Esophagus mucosa (tissue), 1 donor: Measurements from ENCODE around the gene HBA2. TPM values are rescaled to one million over a fixed set of nuclear protein-coding genes. Genes with fewer than 3 reads are reported as not detected.
"Not testable (repeated sequence)": the region's sequence is repeated elsewhere in the genome, so short reads cannot be mapped to it uniquely, and the experiment has no call there.

Experiments
- ATAC-seq: fragments of 200-7000 bp; cut with Tn5 transposase; one replicate; pipeline ENCODE4 v1.9.1; 2020
- total RNA-seq: library from RNA; stranded (reverse); gene quantifications from one replicate; pipeline ENCODE4 v1.2.4, GENCODE V29; 2023
- donor health status: DM: yes; HTN: yes; CAD: no.

Gene HBA2
- 8.2 TPM for total RNA-seq

DNA sequence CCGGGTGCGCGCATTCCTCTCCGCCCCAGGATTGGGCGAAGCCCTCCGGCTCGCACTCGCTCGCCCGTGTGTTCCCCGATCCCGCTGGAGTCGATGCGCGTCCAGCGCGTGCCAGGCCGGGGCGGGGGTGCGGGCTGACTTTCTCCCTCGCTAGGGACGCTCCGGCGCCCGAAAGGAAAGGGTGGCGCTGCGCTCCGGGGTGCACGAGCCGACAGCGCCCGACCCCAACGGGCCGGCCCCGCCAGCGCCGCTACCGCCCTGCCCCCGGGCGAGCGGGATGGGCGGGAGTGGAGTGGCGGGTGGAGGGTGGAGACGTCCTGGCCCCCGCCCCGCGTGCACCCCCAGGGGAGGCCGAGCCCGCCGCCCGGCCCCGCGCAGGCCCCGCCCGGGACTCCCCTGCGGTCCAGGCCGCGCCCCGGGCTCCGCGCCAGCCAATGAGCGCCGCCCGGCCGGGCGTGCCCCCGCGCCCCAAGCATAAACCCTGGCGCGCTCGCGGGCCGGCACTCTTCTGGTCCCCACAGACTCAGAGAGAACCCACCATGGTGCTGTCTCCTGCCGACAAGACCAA is at the start of gene HBA2:
Gene HBA2, plus strand, starts transcription at position 503 of the 568 bp plus-strand sequence. Its CDS starts 37 bp downstream, at position 540.
- peak; percentile 23 for ATAC-seq

- not testable (repeated sequence) for ATAC-seq
Observed at GRCh38 chr16:123558-124350, 48.9 kb upstream of the HBA2 start.

DNA sequence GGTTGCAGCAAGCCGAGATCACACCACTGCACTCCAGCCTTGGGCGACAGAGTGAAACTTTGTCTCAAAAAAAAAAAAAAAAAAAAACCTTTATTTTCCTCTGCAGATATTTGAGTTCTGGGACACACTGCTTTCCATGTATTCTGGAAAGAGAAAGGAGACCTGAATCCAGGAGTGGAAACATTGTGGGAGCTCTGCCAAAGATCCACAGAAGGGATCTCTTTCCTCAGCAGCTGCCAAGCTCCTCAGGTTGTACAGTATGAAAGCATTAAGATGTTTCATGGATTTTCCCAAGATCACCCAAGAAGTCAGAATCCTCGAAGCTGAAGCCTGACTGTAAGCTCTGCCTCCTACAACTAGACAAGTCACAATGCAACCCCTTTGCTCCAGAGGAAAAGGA is 47.7 kb upstream of the HBA2 start:
- ATAC-seq, result no peak

DNA sequence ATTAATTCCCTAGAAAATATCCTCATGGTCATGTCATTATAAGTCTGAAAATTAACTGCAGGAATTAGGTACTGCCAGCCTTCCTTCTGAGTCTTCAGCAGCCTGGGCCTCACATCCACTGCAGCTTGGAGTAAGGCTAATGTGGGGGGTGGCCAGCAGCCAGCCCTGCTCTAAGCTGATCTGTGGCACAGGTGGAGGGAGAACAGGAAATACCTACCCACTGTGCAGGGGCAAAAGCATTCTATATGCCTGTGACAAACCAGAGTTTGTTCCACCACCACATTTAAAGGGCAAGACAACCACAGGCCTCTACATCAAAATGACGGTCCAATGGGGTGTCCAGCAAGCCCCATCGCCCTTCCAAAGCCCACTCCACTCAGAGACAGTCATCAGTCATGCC is 43.6 kb upstream of the HBA2 start:
- ATAC-seq, result no peak

DNA sequence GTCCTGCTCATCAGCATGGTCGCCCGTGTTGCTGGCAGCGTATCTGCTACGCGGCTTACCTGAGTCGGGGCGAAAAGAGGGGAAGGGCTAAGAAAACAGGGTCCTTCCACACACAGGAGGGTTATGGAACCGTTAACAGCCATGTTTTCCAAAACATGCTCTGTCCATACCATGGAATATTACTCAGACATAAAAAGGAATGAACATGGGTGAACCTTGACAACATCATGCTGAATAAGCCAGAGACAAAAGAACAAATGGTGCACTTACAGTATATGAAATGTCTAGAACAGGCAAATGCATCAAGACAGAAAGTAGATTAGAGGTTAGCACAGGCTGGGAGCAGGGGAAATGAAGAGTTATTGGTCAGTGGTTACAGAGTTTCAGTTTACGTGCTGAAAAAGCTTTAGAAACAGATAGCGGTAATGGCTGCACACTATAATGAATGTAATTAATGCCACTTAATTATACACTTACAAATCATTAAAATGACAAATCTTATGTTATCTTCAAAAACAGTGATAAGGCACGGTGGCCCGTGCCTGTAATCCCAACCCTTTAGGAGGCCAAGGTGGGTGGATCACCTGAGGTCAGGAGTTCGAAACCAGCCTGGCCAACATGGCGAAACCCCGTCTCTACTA is 42.0 kb upstream of the HBA2 start:
- ATAC-seq, result no peak

- ATAC-seq, result no peak
Observed at GRCh38 chr16:132120-132519, 40.6 kb upstream of the HBA2 start.

DNA sequence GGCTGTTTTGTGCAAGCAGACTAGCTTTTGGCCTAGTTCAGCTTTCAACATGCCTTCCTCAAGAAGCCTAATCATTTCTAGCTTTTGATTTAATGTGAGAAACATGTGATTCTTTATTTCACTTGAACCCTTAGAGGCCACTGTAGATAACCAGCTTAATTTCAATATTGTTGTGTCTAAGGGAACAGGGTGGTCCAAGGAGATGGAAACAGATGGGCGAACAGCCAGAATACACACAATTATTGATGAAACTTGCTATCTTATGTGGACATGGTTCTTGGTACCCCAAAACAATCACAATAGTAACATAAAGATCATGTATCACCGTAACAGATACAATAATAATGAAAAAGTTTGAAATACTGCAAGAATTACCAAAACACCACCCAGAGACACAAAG is 39.0 kb upstream of the HBA2 start:
- no peak for ATAC-seq

GRCh38 chr16:138049-138417 is 34.6 kb upstream of the HBA2 start:
- peak; percentile 47 for ATAC-seq

DNA sequence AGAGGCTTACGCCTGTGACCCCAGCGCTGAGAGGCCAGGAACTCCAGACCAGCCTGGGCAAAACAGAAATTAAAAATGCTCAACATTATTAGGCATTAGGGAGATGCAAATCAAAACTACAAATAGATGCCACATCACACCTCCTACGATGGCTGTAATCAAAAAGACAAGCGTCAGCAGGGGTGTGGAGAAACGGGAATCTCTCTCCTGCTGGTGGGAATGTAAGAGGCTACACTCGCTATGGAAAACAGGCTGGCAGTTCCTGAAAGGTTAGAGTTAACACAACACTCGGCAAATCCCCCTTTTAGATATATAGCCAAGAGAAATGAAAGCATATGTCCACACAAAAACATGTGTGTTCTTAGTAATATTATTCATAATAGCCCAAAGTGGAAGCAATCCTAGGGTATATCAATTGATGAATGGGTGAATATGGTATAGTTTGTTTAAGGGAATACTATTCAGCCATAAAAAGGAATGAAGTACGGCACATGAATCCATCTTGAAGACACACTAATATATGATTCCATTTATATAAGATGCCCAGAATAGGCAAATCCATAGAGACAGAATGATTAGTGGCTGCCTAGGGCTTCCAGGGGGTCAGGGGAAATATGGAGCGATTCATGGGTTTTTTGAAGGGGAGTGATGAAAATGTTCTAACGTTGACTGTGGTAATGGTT is 32.4 kb upstream of the HBA2 start:
- no peak for ATAC-seq

DNA sequence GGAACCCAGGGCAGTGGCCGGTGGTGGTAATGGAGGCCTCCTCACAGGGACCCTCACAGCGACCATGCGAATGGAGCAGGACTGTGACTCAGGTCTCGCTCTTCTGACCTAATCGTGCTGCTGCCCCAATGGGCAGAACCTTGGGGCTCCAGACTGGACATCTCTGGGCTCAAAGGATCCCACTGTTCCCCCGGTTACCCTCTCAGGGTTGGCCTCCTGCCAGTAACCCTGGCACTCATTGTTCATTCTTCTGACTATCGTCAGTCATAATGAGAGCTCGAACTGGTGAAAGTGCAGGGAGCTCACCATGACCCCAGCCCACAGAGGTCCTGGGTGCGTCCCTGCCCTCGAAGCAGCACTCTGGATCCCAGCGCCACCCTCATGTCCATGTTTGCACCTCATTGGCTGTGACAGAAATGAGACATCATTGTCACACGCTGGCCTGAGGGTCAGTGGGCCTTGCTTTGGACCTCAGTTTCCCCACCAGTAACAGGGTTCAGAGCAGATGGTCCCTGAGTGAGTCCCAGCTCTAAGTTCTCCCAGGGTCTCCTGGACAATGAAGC is 30.2 kb upstream of the HBA2 start:
- ATAC-seq, result no peak

GRCh38 chr16:143047-143446 is 29.6 kb upstream of the HBA2 start:
- ATAC-seq, result no peak

DNA sequence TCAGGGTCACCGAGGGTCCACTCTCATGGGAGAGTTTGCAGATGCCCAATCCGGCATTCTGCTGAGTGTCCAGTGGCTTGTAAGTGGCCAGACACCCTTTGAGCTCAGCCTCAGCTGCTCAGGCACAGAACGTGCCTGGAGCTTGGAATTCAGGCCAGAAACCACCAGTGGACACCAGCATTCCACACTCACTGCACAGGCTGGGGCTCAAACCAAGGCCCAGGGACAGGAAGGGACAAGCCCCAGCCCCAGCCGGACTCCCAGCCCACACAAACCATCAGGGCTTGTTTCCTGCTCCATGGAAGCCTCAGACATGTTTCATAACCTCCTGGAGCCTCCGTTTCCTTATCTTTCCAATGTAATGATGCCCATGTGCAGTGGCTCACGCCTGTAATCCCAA is 29.2 kb upstream of the HBA2 start:
- no peak for ATAC-seq

- ATAC-seq, result no peak
Observed at GRCh38 chr16:144797-145252, 27.9 kb upstream of the HBA2 start.

- no peak for ATAC-seq
Observed at GRCh38 chr16:146646-147045, 26.0 kb upstream of the HBA2 start.

- ATAC-seq, result no peak
Observed at GRCh38 chr16:149024-149660, 23.5 kb upstream of the HBA2 start.

DNA sequence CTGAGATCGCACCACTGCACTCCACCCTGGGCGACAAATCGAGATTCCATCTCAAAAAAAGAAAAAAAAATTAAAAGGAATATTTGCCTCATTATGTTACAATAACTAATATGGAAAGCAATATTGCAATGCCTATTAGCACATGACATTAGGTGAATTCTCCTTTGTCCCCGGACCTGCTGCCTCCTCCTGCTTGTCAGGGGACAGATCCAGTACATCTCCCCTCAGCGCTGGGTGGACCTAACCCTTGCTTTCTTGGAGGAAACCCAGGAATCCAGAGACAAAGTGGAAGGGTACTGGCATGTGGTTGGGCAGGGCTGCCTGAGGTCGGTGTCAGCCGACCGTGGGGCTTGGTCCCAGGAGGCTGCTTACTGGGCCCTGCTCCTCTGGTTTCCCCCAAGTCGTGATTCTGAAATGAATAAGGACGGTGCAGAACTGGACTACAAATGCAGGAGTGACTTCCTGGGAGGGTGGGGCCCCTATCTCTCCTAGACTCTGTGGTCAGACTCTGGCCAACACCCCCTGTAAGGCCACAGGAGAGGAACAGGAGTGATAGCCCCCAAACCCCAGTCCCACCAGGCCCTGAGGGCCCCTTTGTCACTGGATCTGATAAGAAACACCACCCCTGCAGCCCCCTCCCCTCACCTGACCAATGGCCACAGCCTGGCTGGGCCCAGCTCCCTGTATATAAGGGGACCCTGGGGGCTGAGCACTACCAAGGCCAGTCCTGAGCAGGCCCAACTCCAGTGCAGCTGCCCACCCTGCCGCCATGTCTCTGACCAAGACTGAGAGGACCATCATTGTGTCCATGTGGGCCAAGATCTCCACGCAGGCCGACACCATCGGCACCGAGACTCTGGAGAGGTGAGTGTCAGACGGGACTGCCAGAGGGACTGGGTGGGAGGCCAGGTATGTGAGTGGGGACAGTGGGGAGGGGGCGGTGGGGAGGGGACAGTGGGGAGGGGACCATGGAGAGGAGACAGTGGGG is 20.2 kb upstream of the HBA2 start, which contains the start of gene HBZ:
Gene HBZ, plus strand, starts transcription at position 504 of the 988 bp plus-strand sequence. Its CDS starts 266 bp downstream, at position 770.
- peak; percentile 42 for ATAC-seq

DNA sequence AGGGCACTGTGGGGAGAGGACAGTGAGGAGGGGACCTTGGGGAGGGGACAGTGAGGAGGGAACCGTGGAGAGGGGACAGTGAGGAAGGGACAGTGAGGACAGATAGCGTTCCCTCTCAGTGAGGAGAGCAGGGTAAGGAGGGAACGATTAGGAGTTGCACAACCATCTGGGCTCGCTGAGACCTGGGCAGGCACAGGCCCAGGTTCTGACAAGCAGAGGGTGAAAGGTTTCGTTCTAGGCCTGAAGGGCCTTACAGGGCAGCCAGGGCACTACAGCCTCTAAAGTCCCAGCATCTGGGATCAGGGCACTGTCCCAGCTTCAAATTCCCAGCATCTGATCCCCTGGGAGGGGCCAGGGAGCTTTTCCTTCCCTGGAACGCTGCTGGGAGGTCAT is 19.6 kb upstream of the HBA2 start:
- peak; percentile 44 for ATAC-seq

DNA sequence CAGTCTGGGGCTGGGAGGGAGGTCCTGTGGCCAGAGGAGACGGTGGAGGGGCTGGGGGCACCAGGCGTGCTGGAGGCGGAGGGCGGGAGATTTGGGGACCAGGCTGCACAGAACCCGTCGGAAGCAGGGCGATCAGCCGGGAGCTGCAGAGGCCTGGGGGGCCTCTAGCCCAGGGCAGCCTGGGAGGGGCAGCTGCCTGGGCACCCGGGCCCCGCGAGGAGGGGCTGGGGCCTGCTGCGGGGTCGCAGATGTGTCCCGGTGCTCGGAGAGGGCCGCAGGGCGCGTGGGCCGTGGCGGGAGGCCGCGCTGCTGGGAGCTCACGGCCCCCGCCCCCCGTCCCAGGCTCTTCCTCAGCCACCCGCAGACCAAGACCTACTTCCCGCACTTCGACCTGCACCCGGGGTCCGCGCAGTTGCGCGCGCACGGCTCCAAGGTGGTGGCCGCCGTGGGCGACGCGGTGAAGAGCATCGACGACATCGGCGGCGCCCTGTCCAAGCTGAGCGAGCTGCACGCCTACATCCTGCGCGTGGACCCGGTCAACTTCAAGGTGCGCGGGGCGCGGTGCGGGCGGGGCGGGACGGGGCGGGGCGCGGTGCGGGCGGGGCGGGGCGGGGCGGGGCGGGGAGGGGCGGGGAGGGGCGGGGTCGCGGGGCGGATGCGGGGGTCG is 19.0 kb upstream of the HBA2 start:
- peak; percentile 48 for ATAC-seq

- ATAC-seq, result peak; percentile 8
Observed at GRCh38 chr16:154217-155030, 18.3 kb upstream of the HBA2 start.

DNA sequence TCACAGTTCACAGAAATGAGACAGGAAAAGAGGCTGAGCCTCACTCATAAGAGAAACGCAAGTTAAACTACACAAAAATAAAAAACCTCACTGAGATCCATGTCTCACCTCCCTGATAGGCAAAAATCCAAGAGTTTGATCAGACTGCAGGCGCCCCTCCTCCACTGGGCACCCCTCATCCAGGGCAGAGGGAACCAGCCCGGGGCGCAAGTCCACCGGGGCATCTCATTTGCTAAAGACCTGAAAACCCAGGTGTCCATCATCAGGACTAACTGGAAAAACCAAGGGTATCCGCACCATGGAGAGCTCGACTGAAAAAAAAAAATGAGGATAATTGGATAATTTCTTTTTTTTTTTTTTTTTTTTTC is 17.7 kb upstream of the HBA2 start:
- ATAC-seq, result no peak
